WTC11 (cell line): Measurements from ENCODE around the gene PCBD2. TPM values are rescaled to one million over a fixed set of nuclear protein-coding genes. Genes with fewer than 3 reads are reported as not detected.

Source experiments
- ATAC-seq: fragments of 200-7000 bp; cut with Tn5 transposase; 2 replicates; pipeline ENCODE4 v1.10.0; 2021; ENCODE audit warnings: mild to moderate bottlenecking, moderate library complexity
- CTCF ChIA-PET: fragments of 300-600 bp; sonication (Branson Sonifier 250); formaldehyde crosslinking; loops from one replicate; lab custom pipeline; 2021; ENCODE audit warnings: antibody characterized with exemption; lab: Charles Lee
- POLR2A ChIA-PET: fragments of 350-600 bp; sonication (Branson Sonifier 250); formaldehyde crosslinking; loops from one replicate; lab custom pipeline; 2021; ENCODE audit warnings: antibody characterized with exemption; lab: Charles Lee
- DNase-seq: peaks from one replicate; pipeline ENCODE4 v3.0.0; 2021; ENCODE audit warnings: low spot score
- H3K27ac Mint-ChIP-seq: 2 replicates; pipeline ENCODE4 v1.8.0; 2021; ENCODE audit warnings: mixed read lengths
- H3K27me3 Mint-ChIP-seq: 2 replicates; pipeline ENCODE4 v1.8.0; 2021; ENCODE audit warnings: low read depth, mild to moderate bottlenecking, moderate library complexity, mixed read lengths
- H3K36me3 Mint-ChIP-seq: 2 replicates; pipeline ENCODE4 v1.8.0; 2021; ENCODE audit warnings: mixed read lengths
- H3K4me1 Mint-ChIP-seq: 2 replicates; pipeline ENCODE4 v1.8.0; 2022; ENCODE audit warnings: mixed read lengths
- H3K4me3 Mint-ChIP-seq: 2 replicates; pipeline ENCODE4 v1.8.0; 2021; ENCODE audit warnings: mild to moderate bottlenecking, moderate library complexity, mixed read lengths
- H3K9me3 Mint-ChIP-seq: 2 replicates; pipeline ENCODE4 v1.8.0; 2021; ENCODE audit warnings: mixed read lengths
- ATF1 ChIP-seq: sonication (generic); formaldehyde crosslinking; IDR thresholded peaks from 2 replicates; pipeline ENCODE4 v1.8.1; 2023; ENCODE audit warnings: mild to moderate bottlenecking, moderate library complexity, missing genetic modification reagents
- ATF3 ChIP-seq: sonication (generic); formaldehyde crosslinking; conservative IDR thresholded peaks from 2 replicates; pipeline ENCODE4 v1.8.1; 2022; ENCODE audit warnings: mild to moderate bottlenecking, missing genetic modification reagents
- CREB1 ChIP-seq: sonication (generic); formaldehyde crosslinking; IDR thresholded peaks from 2 replicates; pipeline ENCODE4 v1.8.0; 2023; ENCODE audit warnings: mild to moderate bottlenecking, missing genetic modification reagents
- CREM ChIP-seq: sonication (generic); formaldehyde crosslinking; IDR thresholded peaks from 2 replicates; pipeline ENCODE4 v1.8.1; 2022; ENCODE audit warnings: mild to moderate bottlenecking, missing genetic modification reagents, moderate library complexity
- JAZF1 ChIP-seq: fragments of 250-450 bp; sonication (Bioruptor Pico); IDR thresholded peaks from 2 replicates; pipeline ENCODE4 v1.9.0; 2021; ENCODE audit warnings: moderate library complexity, mild to moderate bottlenecking, inconsistent platforms
- MLX ChIP-seq: sonication (generic); formaldehyde crosslinking; IDR thresholded peaks from 2 replicates; pipeline ENCODE4 v1.8.1; 2023; ENCODE audit warnings: mild to moderate bottlenecking, missing genetic modification reagents, moderate library complexity
- MXD4 ChIP-seq: fragments of 250-450 bp; sonication (Bioruptor Pico); IDR thresholded peaks from 2 replicates; pipeline ENCODE4 v1.8.0; 2021; ENCODE audit warnings: mild to moderate bottlenecking, moderate library complexity, borderline replicate concordance
- PRDM15 ChIP-seq: sonication (generic); formaldehyde crosslinking; IDR thresholded peaks from 2 replicates; pipeline ENCODE4 v1.8.0; 2022; ENCODE audit warnings: missing genetic modification reagents
- RELA ChIP-seq: sonication (generic); formaldehyde crosslinking; IDR thresholded peaks from 2 replicates; pipeline ENCODE4 v1.8.1; 2022; ENCODE audit warnings: missing genetic modification reagents, mild to moderate bottlenecking, borderline replicate concordance
- SMAD4 ChIP-seq: sonication (generic); formaldehyde crosslinking; IDR thresholded peaks from 2 replicates; pipeline ENCODE4 v1.8.0; 2022; ENCODE audit warnings: mild to moderate bottlenecking, missing genetic modification reagents
- STAT6 ChIP-seq: sonication (generic); formaldehyde crosslinking; conservative IDR thresholded peaks from 2 replicates; pipeline ENCODE4 v1.8.1; 2023; ENCODE audit warnings: mild to moderate bottlenecking, low read depth, missing genetic modification reagents, moderate library complexity
- USF1 ChIP-seq: sonication (generic); formaldehyde crosslinking; IDR thresholded peaks from 2 replicates; pipeline ENCODE4 v1.8.0; 2022; ENCODE audit warnings: mild to moderate bottlenecking, missing genetic modification reagents
- USF2 ChIP-seq: sonication (generic); formaldehyde crosslinking; IDR thresholded peaks from 2 replicates; pipeline ENCODE4 v1.8.1; 2023; ENCODE audit warnings: mild to moderate bottlenecking, missing genetic modification reagents, moderate library complexity
- ZBTB21 ChIP-seq: sonication (generic); formaldehyde crosslinking; IDR thresholded peaks from 2 replicates; pipeline ENCODE4 v1.8.1; 2023; ENCODE audit warnings: mild to moderate bottlenecking, missing genetic modification reagents, borderline replicate concordance
- ZBTB43 ChIP-seq: sonication (generic); formaldehyde crosslinking; IDR thresholded peaks from 2 replicates; pipeline ENCODE4 v1.8.1; 2023; ENCODE audit warnings: mild to moderate bottlenecking, missing genetic modification reagents
- ZNF138 ChIP-seq: sonication (generic); formaldehyde crosslinking; conservative IDR thresholded peaks from 2 replicates; pipeline ENCODE4 v1.8.1; 2022; ENCODE audit warnings: mild to moderate bottlenecking, moderate library complexity, missing genetic modification reagents
- ZNF263 ChIP-seq: sonication (generic); formaldehyde crosslinking; IDR thresholded peaks from 2 replicates; pipeline ENCODE4 v1.8.1; 2022; ENCODE audit warnings: low read depth, mild to moderate bottlenecking, moderate library complexity, missing genetic modification reagents
- ZNF396 ChIP-seq: fragments of 250-450 bp; sonication (Bioruptor Pico); IDR thresholded peaks from 2 replicates; pipeline ENCODE4 v1.8.0; 2021; ENCODE audit warnings: mild to moderate bottlenecking, moderate library complexity, borderline replicate concordance
- total RNA-seq: library from RNA; stranded (reverse); gene quantifications from 3 replicates; pipeline ENCODE4 v1.2.3, GENCODE V29; 2021

PCBD2 gene
- total RNA-seq, 1 experiment from 2014 or later = 9.9 TPM

- no peak for ATAC-seq
- no peak for DNase-seq
These were observed 89.7 kb downstream of the PCBD2 start for GRCh38 chr5:134994560-134995156.

GRCh38 chr5:134995850-134996402, 91.0 kb downstream of the PCBD2 start:
- H3K27me3 Mint-ChIP-seq = peaks cover 6% of the 10 kb centered on the region; the same call in 1 of the 2 replicates
- 0 out of 2 replicates have a peak, but pooled peaks cover 6% of the 10 kb centered on the region for H3K36me3 Mint-ChIP-seq
- H3K4me3 Mint-ChIP-seq = no peak overlapping the region
- no peak overlapping the region for H3K27ac Mint-ChIP-seq
- H3K4me1 Mint-ChIP-seq = peaks cover 6% of the 10 kb centered on the region
- ChIA-PET CTCF (interaction anchor here (0.8 to 1.2 kb wide), 3 partner anchors 10 to 195 kb away, joined by 3 to 6 read pairs (median 3); no protein-coding TSS in a partner anchor), POLR2A (no interaction called here)
- peaks cover 9% of the 10 kb centered on the region for H3K9me3 Mint-ChIP-seq
- DNase-seq (no peak), ATAC-seq (no peak)
- no peak for TF ChIP-seq JAZF1 (CRISPR knock-in tag)
- TF ChIP-seq CREB1 (CRISPR knock-in tag) = no peak
- no peak for TF ChIP-seq ZBTB43 (CRISPR knock-in tag)
- no peak for TF ChIP-seq MXD4 (CRISPR knock-in tag)
- no peak for TF ChIP-seq ZBTB21 (CRISPR knock-in tag)
- no peak for TF ChIP-seq CREM
- TF ChIP-seq ATF1 (CRISPR knock-in tag) = no peak
- TF ChIP-seq PRDM15 (CRISPR knock-in tag) = no peak
- no peak for TF ChIP-seq ZNF396 (CRISPR knock-in tag)
- no peak for TF ChIP-seq SMAD4 (CRISPR knock-in tag)
- no peak for TF ChIP-seq RELA (CRISPR knock-in tag)
- no peak for TF ChIP-seq MLX (CRISPR knock-in tag)
- TF ChIP-seq ATF3 (CRISPR knock-in tag) = no peak
- TF ChIP-seq USF2 = no peak

More at GRCh38 chr5:134994560-134995156, 89.7 kb downstream of the PCBD2 start:
- Mint-ChIP-seq H3K36me3 (0 out of 2 replicates have a peak, but pooled peaks cover 8% of the 10 kb centered on the region), H3K27me3 (peaks cover 2% of the 10 kb centered on the region; the same call in 1 of the 2 replicates), H3K4me1 (peaks cover 19% of the 10 kb centered on the region), H3K9me3 (peaks cover 11% of the 10 kb centered on the region), H3K27ac (no peak overlapping the region), H3K4me3 (no peak overlapping the region)
- POLR2A ChIA-PET = no interaction called here
- CTCF ChIA-PET = no interaction called here
- TF ChIP-seq STAT6 (CRISPR knock-in tag) = no peak
- no peak for TF ChIP-seq MXD4 (CRISPR knock-in tag)
- no peak for TF ChIP-seq ZNF138
- no peak for TF ChIP-seq ZNF263 (CRISPR knock-in tag)
- TF ChIP-seq USF1 = no peak
